HG02571 (cell line): ENCODE data around the gene IKZF5.

ENCODE experiments used
- ATAC-seq: cut with Tn5 transposase; IDR thresholded peaks from one replicate; pipeline ENCODE4 v1.9.1; 2021; ENCODE audit warnings: mild to moderate bottlenecking, moderate library complexity; ENCODE audit not compliant: unreplicated experiment

IKZF5 gene

GRCh38 chr10:122981066-122981464 is 27.5 kb downstream of the IKZF5 start:
- ATAC-seq = no peak

- ATAC-seq = peak; percentile 93
These were observed 28.2 kb downstream of the IKZF5 start, which contains the start of gene PSTK for GRCh38 chr10:122980209-122981065. Gene PSTK, plus strand, starts transcription at chr10:122980401. Its CDS starts 79 bp downstream, at chr10:122980480.

- no peak for ATAC-seq
These were observed 34.0 kb downstream of the IKZF5 start for GRCh38 chr10:122974543-122975064.

GRCh38 chr10:122974023-122974422 is 34.6 kb downstream of the IKZF5 start:
- no peak for ATAC-seq

GRCh38 chr10:122968698-122969097 is 39.9 kb downstream of the IKZF5 start:
- ATAC-seq = no peak

GRCh38 chr10:122966879-122967278 is 41.7 kb downstream of the IKZF5 start:
- ATAC-seq = no peak

GRCh38 chr10:122962405-122962804 is 46.2 kb downstream of the IKZF5 start:
- ATAC-seq = no peak

- no peak for ATAC-seq
These were observed 51.1 kb downstream of the IKZF5 start for GRCh38 chr10:122957474-122957873.

- no peak for ATAC-seq
These were observed 52.7 kb downstream of the IKZF5 start for GRCh38 chr10:122955892-122956291.

GRCh38 chr10:122954731-122955050 is 53.9 kb downstream of the IKZF5 start:
- ATAC-seq = no peak

GRCh38 chr10:122953902-122954730 is 54.5 kb downstream of the IKZF5 start, which contains the start of gene C10orf88:
Gene C10orf88, minus strand, starts transcription at chr10:122954227. Its CDS starts 49 bp downstream, at chr10:122954178.
- peak; percentile 98 for ATAC-seq

GRCh38 chr10:122949296-122949695 is 59.3 kb downstream of the IKZF5 start:
- no peak for ATAC-seq
